Ascending aorta (tissue), 2 donors: ENCODE results near the gene GPC2. TPM values are rescaled to one million over a fixed set of nuclear protein-coding genes. Genes with fewer than 3 reads are reported as not detected.

Experiments used
- DNase-seq, 2 donors: peaks; one replicate each; pipeline ENCODE4 v3.0.0-alpha.2; 2019; ENCODE audit warnings: low spot score in 2 of 2
- H3K27ac ChIP-seq, 2 donors: fragments of 200-600 bp; sonication (generic); one replicate each; pipeline ENCODE4 v1.5.1; 2016 to 2017; ENCODE audit warnings: mild to moderate bottlenecking in 1 of 2
- H3K27me3 ChIP-seq: fragments of 200-600 bp; sonication (generic); one replicate; pipeline ENCODE4 v1.5.1; 2017
- H3K36me3 ChIP-seq, 2 donors: fragments of 200-600 bp; sonication (generic); one replicate each; pipeline ENCODE4 v1.5.1; 2016
- H3K4me1 ChIP-seq, 2 donors: fragments of 200-600 bp; sonication (generic); one replicate each; pipeline ENCODE4 v1.5.1; 2016 to 2017; ENCODE audit warnings: mild to moderate bottlenecking in 1 of 2
- H3K4me3 ChIP-seq, 2 donors: fragments of 200-600 bp; sonication (generic); one replicate each; pipeline ENCODE4 v1.5.1; 2016 to 2017; ENCODE audit warnings: mild to moderate bottlenecking in 1 of 2
- H3K9me3 ChIP-seq, 2 donors: fragments of 200-600 bp; sonication (generic); one replicate each; pipeline ENCODE4 v1.5.1; 2016
- intact Hi-C: fragments of 100-400 bp; cut with DNase I; formaldehyde crosslinking; loops from one replicate; pipeline ENCODE4 v1.15.1; 2023
- total RNA-seq: library from RNA; depleted of rRNA; stranded (reverse); fragments of >200 nt; gene quantifications from one replicate; pipeline ENCODE4 v1.1.0, GENCODE V29; 2016
- TF ChIP-seq, protein P1 (sequence below), 3 experiments: fragments of 200-600 bp in 2 of 3; fragments of 450-650 bp in 1 of 3; sonication (generic) in 2 of 3; IDR thresholded peaks; one replicate each; pipeline ENCODE4 v1.5.1; 2016 to 2019; ENCODE audit warnings: antibody characterized with exemption in 3 of 3, mild to moderate bottlenecking in 1 of 3, moderate library complexity in 1 of 3

Gene GPC2
- total RNA-seq, 1 donor from 2014 or later = not detected

DNA sequence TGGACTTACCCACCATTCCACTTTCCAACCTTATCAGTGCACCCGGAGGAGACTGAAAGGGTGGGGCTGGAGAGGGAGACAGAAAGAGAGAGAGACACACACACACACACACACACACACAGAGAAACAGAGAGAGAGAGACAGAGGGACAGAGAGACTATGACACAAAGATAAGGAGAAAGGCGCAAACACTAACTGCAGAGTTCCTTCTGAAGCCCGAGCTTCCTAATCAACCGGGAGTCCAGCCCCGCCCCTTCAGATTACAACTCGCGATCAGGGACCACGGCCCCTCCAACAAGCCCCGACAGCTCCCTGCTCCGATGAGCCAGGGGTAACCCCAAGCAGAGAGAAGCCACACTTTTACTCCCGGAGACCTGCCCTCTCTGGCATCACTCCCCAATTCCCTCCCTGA is 9.3 kb downstream of the GPC2 start:
- intact Hi-C loops = no loop called here
- peaks cover 2 to 10% of the 10 kb centered on the region in 2 donors for H3K4me1 ChIP-seq
- TF ChIP-seq, protein P1, sequence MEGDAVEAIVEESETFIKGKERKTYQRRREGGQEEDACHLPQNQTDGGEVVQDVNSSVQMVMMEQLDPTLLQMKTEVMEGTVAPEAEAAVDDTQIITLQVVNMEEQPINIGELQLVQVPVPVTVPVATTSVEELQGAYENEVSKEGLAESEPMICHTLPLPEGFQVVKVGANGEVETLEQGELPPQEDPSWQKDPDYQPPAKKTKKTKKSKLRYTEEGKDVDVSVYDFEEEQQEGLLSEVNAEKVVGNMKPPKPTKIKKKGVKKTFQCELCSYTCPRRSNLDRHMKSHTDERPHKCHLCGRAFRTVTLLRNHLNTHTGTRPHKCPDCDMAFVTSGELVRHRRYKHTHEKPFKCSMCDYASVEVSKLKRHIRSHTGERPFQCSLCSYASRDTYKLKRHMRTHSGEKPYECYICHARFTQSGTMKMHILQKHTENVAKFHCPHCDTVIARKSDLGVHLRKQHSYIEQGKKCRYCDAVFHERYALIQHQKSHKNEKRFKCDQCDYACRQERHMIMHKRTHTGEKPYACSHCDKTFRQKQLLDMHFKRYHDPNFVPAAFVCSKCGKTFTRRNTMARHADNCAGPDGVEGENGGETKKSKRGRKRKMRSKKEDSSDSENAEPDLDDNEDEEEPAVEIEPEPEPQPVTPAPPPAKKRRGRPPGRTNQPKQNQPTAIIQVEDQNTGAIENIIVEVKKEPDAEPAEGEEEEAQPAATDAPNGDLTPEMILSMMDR (IDR thresholded peaks at IDR 0.05) = no peak
- H3K36me3 ChIP-seq = no peaks in the 10 kb centered on the region
- no peaks in the 10 kb centered on the region for H3K27me3 ChIP-seq
- H3K9me3 ChIP-seq = no peaks in the 10 kb centered on the region
- DNase-seq = no peak
- H3K27ac ChIP-seq = peak overlapping the region; percentile 62 to 68
- H3K4me3 ChIP-seq = peak overlapping the region; percentile 60

DNA sequence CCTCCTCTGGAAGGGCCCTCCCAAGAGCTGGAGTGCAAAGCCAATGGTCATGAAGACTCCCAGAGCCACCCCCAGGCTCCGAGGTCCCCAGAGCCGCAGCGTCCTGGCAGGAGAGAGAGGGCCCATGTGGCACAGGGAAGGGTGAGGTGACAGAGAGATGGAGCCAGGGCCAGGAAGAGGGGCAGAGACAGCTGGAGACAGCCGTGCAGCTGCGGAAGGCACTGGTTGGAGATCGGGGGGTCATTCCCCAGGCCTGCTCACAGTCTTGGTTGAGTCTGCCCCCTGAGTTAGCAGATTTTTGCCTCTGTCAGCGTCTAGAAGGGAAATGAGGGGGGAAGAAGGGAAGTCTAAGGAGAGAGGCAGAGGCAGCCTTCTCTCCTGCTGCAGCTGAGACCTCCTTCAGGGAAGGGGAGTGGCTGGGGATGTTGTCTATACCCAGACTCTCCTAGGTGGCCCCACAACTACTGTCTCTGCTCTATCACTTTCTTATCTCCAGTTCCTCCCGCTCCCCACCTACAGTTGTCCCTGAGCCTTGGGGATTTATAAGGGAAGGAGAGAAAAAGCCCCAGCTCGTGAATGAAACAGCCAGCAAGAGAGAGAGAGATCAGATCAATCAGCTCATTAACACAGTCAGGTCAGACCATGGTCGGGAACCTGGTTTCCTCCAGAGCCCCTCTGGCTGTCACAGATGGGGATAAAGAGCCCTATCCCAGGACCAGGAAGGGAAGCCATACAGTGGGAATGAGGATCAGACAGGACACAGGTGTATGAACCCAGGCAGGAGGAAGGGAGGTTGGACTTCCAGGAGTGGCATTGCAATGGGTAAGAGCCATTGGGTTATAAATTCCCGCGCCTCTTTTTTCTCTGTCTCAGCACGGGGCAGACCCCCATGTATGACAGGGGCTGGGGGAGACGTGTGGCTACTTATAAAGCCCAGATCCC is 9.9 kb downstream of the GPC2 start:
- Histone ChIP-seq H3K36me3 (no peaks in the 10 kb centered on the region), H3K4me3 (peak overlapping the region; percentile 60), H3K27ac (peak overlapping the region; percentile 62 to 68), H3K4me1 (peaks cover 2 to 10% of the 10 kb centered on the region in 2 donors), H3K27me3 (no peaks in the 10 kb centered on the region), H3K9me3 (no peaks in the 10 kb centered on the region)
- intact Hi-C loops = no loop called here
- DNase-seq = no peak
- TF ChIP-seq, protein P1 (IDR thresholded peaks at IDR 0.05) = no peak

DNA sequence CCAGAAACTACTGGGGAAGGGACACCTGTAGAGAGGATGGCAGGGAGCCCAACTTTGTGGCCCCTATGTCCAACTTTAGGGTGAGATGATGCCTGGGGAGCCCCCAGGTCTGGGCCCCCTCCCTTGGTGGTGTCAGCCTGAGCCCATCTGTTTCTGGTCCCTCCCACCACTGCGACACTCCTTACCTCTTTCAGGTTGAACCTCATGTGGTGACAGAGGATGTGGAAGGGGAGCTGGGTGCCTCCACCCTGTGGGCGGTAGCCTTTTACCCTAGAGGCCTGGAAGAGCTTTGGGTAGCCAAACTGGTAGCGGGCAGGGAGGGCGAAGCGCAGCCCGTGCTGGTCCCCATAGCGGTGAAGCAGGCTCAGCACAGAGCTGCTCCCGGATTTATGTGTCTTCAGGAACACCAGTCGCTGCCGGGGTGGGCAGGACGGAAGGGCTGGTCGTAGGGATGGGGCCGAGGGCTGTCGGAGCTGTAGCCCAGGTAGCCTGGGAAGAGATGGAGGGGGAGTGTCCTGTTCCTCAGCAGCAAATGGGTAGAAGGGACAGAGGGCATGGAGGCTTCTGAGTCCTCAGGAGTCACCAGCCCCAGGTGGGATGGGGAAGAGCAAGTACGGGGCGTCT is 10.8 kb downstream of the GPC2 start:
- H3K9me3 ChIP-seq = no peaks in the 10 kb centered on the region
- H3K27me3 ChIP-seq = no peaks in the 10 kb centered on the region
- DNase-seq = no peak
- intact Hi-C loops = no loop called here
- H3K4me3 ChIP-seq = no peak overlapping the region
- H3K36me3 ChIP-seq = no peaks in the 10 kb centered on the region
- peaks cover 2 to 10% of the 10 kb centered on the region in 2 donors for H3K4me1 ChIP-seq
- no peak overlapping the region for H3K27ac ChIP-seq
- TF ChIP-seq, protein P1 (IDR thresholded peaks at IDR 0.05) = no peak

DNA sequence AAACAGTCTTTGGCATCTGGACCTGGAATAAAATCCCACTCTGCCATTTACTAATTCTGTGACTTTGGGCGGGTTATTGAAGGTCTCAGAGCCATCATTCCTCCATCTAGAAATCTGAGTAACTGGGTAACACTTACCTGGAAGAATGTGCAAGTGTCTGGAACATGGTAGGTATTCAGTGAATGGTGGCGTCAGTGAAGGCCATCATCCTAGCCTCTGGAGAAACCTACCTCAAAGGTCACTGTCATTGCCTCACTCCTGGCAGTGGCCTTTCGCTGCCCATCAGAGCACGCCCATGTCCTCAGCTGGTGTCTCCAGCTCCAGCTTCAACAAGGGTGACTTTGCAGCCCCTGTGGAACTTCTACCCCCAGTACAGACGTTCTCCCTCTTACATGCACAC is 13.3 kb downstream of the GPC2 start:
- Histone ChIP-seq H3K4me3 (no peak overlapping the region), H3K36me3 (no peaks in the 10 kb centered on the region), H3K27ac (no peak overlapping the region), H3K4me1 (peaks cover 2 to 12% of the 10 kb centered on the region in 2 donors), H3K27me3 (no peaks in the 10 kb centered on the region), H3K9me3 (no peaks in the 10 kb centered on the region)
- intact Hi-C loops = no loop called here
- no peak for DNase-seq
- TF ChIP-seq, protein P1 (IDR thresholded peaks at IDR 0.05) = no peak

DNA sequence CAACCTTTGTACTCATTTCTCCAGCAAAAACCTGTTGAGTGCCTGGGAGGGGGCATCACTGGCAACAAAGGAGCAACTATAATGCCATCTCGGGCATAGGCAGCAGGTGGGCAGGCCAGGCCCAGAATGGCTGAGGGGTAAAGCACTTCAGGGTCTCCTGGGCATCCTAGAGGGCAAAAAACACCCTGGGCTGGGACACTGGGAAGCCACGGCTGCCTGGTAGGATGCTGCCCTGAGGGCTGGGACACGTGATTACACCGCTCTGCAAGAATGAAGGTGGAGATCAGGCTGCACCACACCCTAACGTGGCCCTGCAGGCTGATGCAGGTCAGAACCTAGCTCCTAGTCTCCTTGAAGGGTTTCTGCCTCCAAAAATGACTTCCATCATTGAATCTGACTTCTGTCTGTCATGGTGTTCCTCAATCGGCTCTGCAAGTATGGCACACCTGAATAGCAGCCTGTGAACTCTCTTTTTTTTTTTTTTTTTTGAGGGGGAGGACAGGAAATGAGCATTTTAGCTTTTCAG is 14.1 kb downstream of the GPC2 start:
- Histone ChIP-seq H3K27ac (no peak overlapping the region), H3K27me3 (no peaks in the 10 kb centered on the region), H3K36me3 (no peaks in the 10 kb centered on the region), H3K4me1 (peaks cover 0 to 9% of the 10 kb centered on the region in 2 donors), H3K4me3 (no peak overlapping the region), H3K9me3 (no peaks in the 10 kb centered on the region)
- intact Hi-C loops = no loop called here
- DNase-seq = no peak
- TF ChIP-seq, protein P1 (IDR thresholded peaks at IDR 0.05) = no peak
